ENCODE results near the gene PEX16.

The PEX16 gene

GRCh38 chr11:45917623-45918330, at the start of gene PEX16:
PEX16 (minus strand) TSS chr11:45917877; CDS start chr11:45917811, 66 bp downstream.
- DNase-seq (ENCODE audit: low spot score), result peak; percentile 97

- DNase-seq (ENCODE audit: low spot score), result peak; percentile 72
These were observed 47.3 kb upstream of the PEX16 start for GRCh38 chr11:45964911-45965389.

- no peak for DNase-seq (ENCODE audit: low spot score)
These were observed 44.1 kb upstream of the PEX16 start for GRCh38 chr11:45961751-45962240.

GRCh38 chr11:45960387-45961095, 42.9 kb upstream of the PEX16 start:
- DNase-seq (ENCODE audit: low spot score), result no peak

GRCh38 chr11:45959851-45960250, 42.2 kb upstream of the PEX16 start:
- no peak for DNase-seq (ENCODE audit: low spot score)

- no peak for DNase-seq (ENCODE audit: low spot score)
These were observed 32.3 kb upstream of the PEX16 start for GRCh38 chr11:45949992-45950407.

GRCh38 chr11:45948356-45948755, 30.7 kb upstream of the PEX16 start:
- DNase-seq (ENCODE audit: low spot score), result no peak

- no peak for DNase-seq (ENCODE audit: low spot score)
These were observed 30.2 kb upstream of the PEX16 start for GRCh38 chr11:45947885-45948284.

- no peak for DNase-seq (ENCODE audit: low spot score)
These were observed 27.8 kb upstream of the PEX16 start for GRCh38 chr11:45945397-45945999.

GRCh38 chr11:45942381-45942780, 24.7 kb upstream of the PEX16 start:
- DNase-seq (ENCODE audit: low spot score), result no peak

GRCh38 chr11:45941285-45941684, 23.6 kb upstream of the PEX16 start:
- DNase-seq (ENCODE audit: low spot score), result no peak

GRCh38 chr11:45939836-45940235, 22.2 kb upstream of the PEX16 start:
- DNase-seq (ENCODE audit: low spot score), result no peak

- DNase-seq (ENCODE audit: low spot score), result no peak
These were observed 20.2 kb upstream of the PEX16 start for GRCh38 chr11:45937916-45938315.

GRCh38 chr11:45936511-45937054, 18.9 kb upstream of the PEX16 start:
- DNase-seq (ENCODE audit: low spot score), result no peak

GRCh38 chr11:45935349-45936064, 17.8 kb upstream of the PEX16 start:
- no peak for DNase-seq (ENCODE audit: low spot score)

GRCh38 chr11:45934580-45935318, 17.1 kb upstream of the PEX16 start:
- DNase-seq (ENCODE audit: low spot score), result no peak

- no peak for DNase-seq (ENCODE audit: low spot score)
These were observed 16.3 kb upstream of the PEX16 start for GRCh38 chr11:45933846-45934579.

GRCh38 chr11:45933131-45933831, 15.6 kb upstream of the PEX16 start:
- DNase-seq (ENCODE audit: low spot score), result no peak

- no peak for DNase-seq (ENCODE audit: low spot score)
These were observed 14.5 kb upstream of the PEX16 start for GRCh38 chr11:45932217-45932616.

GRCh38 chr11:45931739-45932138, 14.1 kb upstream of the PEX16 start:
- no peak for DNase-seq (ENCODE audit: low spot score)
